Endothelial cell (in vitro differentiated cells): Measurements from ENCODE around the gene KCNJ4. TPM values are rescaled to one million over a fixed set of nuclear protein-coding genes. Genes with fewer than 3 reads are reported as not detected.

Source experiments
- DNase-seq: peaks from one replicate; pipeline ENCODE4 v3.0.0; 2021; ENCODE audit warnings: low spot score
- H3K27ac Mint-ChIP-seq: one replicate; pipeline ENCODE4 v1.8.0; 2021; ENCODE audit warnings: mixed read lengths, inconsistent platforms; ENCODE audit not compliant: unreplicated experiment
- H3K27me3 Mint-ChIP-seq: one replicate; pipeline ENCODE4 v1.8.0; 2021; ENCODE audit warnings: mild to moderate bottlenecking, moderate library complexity, mixed read lengths, inconsistent platforms; ENCODE audit not compliant: unreplicated experiment
- H3K36me3 Mint-ChIP-seq: one replicate; pipeline ENCODE4 v1.8.0; 2021; ENCODE audit warnings: mild to moderate bottlenecking, low read depth, mixed read lengths, inconsistent platforms; ENCODE audit not compliant: unreplicated experiment
- H3K4me1 Mint-ChIP-seq: one replicate; pipeline ENCODE4 v1.8.0; 2021; ENCODE audit warnings: mild to moderate bottlenecking, mixed read lengths, inconsistent platforms; ENCODE audit not compliant: unreplicated experiment
- H3K4me3 Mint-ChIP-seq: one replicate; pipeline ENCODE4 v1.8.0; 2021; ENCODE audit warnings: mild to moderate bottlenecking, mixed read lengths, inconsistent platforms; ENCODE audit not compliant: unreplicated experiment
- H3K9me3 Mint-ChIP-seq: one replicate; pipeline ENCODE4 v1.8.0; 2021; ENCODE audit warnings: mixed read lengths, inconsistent platforms; ENCODE audit not compliant: unreplicated experiment
- total RNA-seq: library from RNA; stranded (reverse); fragmentation: NEBNext Ultra II Directional; extraction: Animal tissue kit (Norgen Biotek cat#: 25700); gene quantifications from one replicate; pipeline ENCODE4 v1.2.1, GENCODE V29; 2021; ENCODE audit not compliant: unreplicated experiment
- TF ChIP-seq, protein P1 (sequence below): fragments of 200-600 bp; sonication (generic); IDR thresholded peaks from one replicate; pipeline ENCODE4 v1.5.0; 2021; ENCODE audit warnings: antibody characterized with exemption; ENCODE audit not compliant: unreplicated experiment

KCNJ4 gene
- total RNA-seq, 1 donor from 2014 or later, result 0.21 TPM

DNA sequence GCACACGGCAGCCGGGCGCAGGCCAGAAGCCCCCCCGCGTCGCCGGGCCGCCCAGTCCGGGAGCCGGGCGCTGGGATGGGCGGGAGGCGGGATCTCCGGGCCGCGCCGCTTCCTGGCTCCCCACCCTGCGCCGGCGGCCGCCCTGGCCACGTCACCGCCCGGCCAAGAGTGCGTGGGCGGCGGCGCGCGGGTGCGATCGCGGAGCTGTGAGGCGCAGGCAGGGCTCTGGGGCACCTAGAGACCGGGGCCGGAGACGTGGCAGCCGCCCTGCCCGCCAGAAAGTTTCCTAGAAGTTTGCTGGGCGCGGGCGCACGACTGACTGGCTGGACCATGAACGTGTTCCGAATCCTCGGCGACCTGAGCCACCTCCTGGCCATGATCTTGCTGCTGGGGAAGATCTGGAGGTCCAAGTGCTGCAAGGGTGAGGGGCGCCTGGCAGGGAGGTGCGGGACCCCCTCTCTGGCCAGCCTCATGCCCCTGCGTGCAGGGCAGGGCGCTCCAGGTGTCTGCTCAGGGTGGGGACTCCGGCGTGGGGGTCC lies 13.0 kb upstream of the KCNJ4 start, which contains the start of gene KDELR3:
Gene KDELR3, plus strand, starts transcription at position 193 of the 539 bp plus-strand sequence. Its CDS starts 138 bp downstream, at position 331.
- Mint-ChIP-seq H3K9me3 (no peaks in the 10 kb centered on the region), H3K27ac (no peak within 1 kb of the TSS), H3K4me1 (peaks cover 17% of the 10 kb centered on the region), H3K36me3 (no peaks in the 10 kb centered on the region), H3K27me3 (peaks cover 11% of the 10 kb centered on the region), H3K4me3 (peak within 1 kb of the TSS; percentile 80)
- DNase-seq, result peak; percentile 47
- TF ChIP-seq, protein P1, sequence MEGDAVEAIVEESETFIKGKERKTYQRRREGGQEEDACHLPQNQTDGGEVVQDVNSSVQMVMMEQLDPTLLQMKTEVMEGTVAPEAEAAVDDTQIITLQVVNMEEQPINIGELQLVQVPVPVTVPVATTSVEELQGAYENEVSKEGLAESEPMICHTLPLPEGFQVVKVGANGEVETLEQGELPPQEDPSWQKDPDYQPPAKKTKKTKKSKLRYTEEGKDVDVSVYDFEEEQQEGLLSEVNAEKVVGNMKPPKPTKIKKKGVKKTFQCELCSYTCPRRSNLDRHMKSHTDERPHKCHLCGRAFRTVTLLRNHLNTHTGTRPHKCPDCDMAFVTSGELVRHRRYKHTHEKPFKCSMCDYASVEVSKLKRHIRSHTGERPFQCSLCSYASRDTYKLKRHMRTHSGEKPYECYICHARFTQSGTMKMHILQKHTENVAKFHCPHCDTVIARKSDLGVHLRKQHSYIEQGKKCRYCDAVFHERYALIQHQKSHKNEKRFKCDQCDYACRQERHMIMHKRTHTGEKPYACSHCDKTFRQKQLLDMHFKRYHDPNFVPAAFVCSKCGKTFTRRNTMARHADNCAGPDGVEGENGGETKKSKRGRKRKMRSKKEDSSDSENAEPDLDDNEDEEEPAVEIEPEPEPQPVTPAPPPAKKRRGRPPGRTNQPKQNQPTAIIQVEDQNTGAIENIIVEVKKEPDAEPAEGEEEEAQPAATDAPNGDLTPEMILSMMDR, result peak; percentile 23

DNA sequence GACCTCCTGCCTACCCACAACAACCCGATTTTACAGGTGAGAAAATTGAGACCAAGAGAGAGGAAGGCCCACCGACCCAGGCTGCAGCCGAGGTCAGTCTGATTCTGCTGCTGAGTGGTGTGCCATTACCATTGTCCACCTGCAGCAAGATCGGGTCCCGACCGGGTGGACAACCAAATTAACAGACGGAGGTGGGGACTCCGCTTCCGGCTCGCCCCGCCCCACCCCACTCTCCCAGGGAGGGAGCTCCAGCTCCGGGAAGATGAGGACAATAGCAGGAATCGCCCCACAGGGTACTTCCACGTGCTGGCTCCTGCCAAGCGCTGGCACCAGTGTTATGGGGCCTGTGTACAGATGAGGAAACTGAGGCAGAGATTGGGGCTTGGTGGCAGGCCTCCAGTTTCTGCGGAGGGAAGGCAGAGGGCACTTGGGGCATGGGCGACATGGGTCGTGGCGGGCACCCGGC lies 12.5 kb upstream of the KCNJ4 start:
- Mint-ChIP-seq H3K4me1 (peaks cover 17% of the 10 kb centered on the region), H3K9me3 (no peaks in the 10 kb centered on the region), H3K4me3 (peak overlapping the region; percentile 80), H3K27me3 (peaks cover 11% of the 10 kb centered on the region), H3K36me3 (no peaks in the 10 kb centered on the region), H3K27ac (no peak overlapping the region)
- TF ChIP-seq, protein P1, result no peak
- DNase-seq, result no peak

GRCh38 chr22:38465673-38466490 lies 10.9 kb upstream of the KCNJ4 start:
- TF ChIP-seq, protein P1, result no peak
- no peak overlapping the region for H3K27ac Mint-ChIP-seq
- H3K4me1 Mint-ChIP-seq, result peaks cover 17% of the 10 kb centered on the region
- no peaks in the 10 kb centered on the region for H3K36me3 Mint-ChIP-seq
- peaks cover 12% of the 10 kb centered on the region for H3K27me3 Mint-ChIP-seq
- no peaks in the 10 kb centered on the region for H3K9me3 Mint-ChIP-seq
- H3K4me3 Mint-ChIP-seq, result no peak overlapping the region
- no peak for DNase-seq

DNA sequence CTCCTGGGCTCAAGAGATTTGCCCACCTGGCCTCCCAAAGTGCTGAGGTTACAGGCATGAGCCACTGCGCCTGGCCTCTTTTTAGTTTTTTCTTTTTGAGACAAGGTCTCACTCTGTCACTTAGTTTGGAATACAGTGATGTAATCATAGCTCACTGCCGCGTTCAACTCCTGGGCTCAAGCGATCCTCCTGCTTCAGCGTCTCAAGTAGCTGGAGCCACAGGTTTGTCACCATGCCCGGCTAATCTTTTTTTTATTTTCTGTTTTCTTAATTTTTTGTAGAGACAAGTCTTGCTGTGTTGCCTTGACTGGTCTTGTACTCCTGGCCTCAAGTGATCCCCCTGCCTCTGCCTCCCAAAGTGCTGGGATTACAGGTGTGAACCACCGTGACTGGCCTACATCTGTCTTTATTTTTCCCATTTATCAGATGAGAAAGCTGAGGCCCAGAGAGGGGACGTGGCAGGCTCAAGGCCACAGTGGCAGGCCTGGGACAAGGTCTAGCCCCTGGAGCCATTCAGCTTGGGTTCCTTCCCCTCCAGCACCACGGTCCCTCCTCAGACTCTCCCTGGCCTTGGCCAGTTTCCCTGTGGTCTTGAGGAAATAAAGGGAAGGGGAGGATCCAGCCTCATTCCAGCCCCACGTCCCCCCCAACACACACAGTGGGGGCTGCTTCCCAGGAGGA lies 10.1 kb upstream of the KCNJ4 start:
- peaks cover 17% of the 10 kb centered on the region for H3K27me3 Mint-ChIP-seq

More for the DNA sequence above, 10.1 kb upstream of the KCNJ4 start:
- Mint-ChIP-seq H3K4me1 (peaks cover 17% of the 10 kb centered on the region), H3K4me3 (no peak overlapping the region), H3K27ac (no peak overlapping the region), H3K36me3 (no peaks in the 10 kb centered on the region), H3K9me3 (no peaks in the 10 kb centered on the region)
- no peak for DNase-seq
- TF ChIP-seq, protein P1, result no peak
